Kidney glomerular epithelial cell (primary cell): Measurements from ENCODE around the gene ARHGEF33.

ENCODE experiments used
- DNase-seq: peaks from one replicate; lab custom pipeline; 2025; lab: John Stamatoyannopoulos, UW

The ARHGEF33 gene

GRCh38 chr2:38889575-38889974 lies at the start of gene ARHGEF33:
ARHGEF33 (plus strand) TSS chr2:38889875; CDS start chr2:38919448, 29,573 bp downstream.
- DNase-seq: no peak

- DNase-seq: no peak
Measured at GRCh38 chr2:38850045-38850444, 39.6 kb upstream of the ARHGEF33 start.

GRCh38 chr2:38856165-38856564 lies 33.5 kb upstream of the ARHGEF33 start:
- no peak for DNase-seq

DNA sequence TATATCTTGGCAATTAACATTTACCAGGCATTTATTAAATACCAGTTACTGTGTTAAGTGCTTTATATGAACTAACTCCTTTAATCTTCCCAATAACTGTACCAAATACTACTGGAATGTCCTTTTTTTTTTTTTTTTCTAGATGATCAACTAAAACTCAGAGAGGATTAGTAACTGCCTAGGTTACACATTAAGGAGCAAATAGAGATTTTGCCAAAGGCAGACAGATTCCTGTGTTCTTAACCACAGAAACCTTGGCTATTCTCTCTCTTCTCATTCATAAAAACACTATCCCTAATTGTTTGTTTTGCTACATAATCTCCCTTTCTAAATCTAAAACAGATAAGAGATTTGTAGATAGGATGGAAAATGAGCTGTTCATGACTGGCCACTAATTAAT lies 27.2 kb upstream of the ARHGEF33 start:
- peak; percentile 27 for DNase-seq

- peak; percentile 54 for DNase-seq
Measured at GRCh38 chr2:38863061-38863695, 26.5 kb upstream of the ARHGEF33 start.

DNA sequence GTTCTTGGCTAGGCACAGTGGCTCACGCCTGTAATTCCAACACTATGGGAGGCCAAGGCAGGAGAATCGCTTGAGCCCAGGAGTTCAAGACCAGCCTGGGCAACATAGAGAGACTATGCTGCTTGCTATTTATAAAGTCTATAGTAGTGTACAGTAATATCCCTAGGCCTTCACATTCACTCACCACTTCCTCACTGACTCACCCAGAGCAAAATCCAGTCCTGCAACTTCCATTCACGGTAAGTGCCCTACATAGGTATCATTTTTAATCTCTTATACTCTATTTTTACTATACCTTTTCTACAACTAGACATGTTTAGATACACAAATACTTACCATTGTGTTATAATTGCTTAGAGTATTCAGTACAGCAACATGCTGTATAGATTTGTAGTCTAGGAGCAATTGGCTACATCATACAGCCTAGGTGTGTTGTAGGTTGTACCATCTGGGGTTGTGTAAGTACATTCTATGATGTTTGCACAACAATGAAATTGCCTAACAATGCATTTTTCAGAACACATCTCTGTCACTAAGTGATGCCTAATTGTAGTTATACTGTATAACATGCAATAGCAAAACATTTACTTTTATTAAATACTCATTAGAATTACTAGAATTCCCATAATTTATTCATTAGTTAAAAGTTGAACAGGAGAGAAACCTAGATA lies 22.8 kb upstream of the ARHGEF33 start:
- no peak for DNase-seq

DNA sequence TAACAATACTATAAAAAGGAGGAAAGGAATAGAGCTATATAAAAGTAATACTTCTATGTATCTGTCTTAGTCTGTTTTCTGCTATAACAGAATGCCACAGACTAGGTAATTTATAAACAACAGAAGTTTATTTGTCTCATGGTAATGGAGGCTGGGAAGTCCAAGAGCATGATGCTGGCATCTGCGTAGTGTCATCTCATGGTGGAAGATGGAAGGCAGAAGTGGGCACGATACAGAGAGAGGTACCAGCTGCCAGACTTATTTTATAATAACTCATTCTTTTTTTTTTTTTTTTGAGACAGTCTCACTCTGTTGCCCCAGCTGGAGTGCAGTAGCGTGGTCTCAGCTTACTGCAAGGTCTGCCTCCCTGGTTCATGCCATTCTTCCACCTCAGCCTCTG lies 18.2 kb upstream of the ARHGEF33 start:
- no peak for DNase-seq

- no peak for DNase-seq
Measured at GRCh38 chr2:38873763-38874162, 15.9 kb upstream of the ARHGEF33 start.

GRCh38 chr2:38875227-38875575 lies 14.5 kb upstream of the ARHGEF33 start:
- DNase-seq: no peak

- DNase-seq: peak; percentile 73
Measured at GRCh38 chr2:38875576-38876367, 13.9 kb upstream of the ARHGEF33 start, which contains the start of the genes DHX57 and MORN2. DHX57 (minus strand) TSS chr2:38875934; CDS start chr2:38868405, 7,529 bp downstream. MORN2 (plus strand) TSS chr2:38875976.

DNA sequence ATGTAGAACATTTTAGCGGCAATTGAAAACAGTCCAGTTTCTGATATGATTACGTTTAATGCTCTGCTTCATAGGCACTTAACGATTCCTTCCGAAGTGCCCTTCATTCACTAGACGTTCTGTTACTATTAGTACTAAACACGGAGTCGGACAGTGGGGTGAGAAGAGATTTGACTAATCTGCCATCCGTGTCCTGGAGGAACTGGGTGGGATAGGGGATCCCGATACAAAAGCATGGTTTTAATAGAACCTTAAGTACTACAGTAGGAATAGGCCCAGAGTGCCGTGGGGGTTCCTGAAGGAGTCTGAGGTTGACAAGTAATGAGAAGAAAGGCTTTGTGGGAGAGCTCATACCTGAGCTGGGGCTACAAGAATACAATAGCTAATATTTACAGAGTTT lies 13.3 kb upstream of the ARHGEF33 start:
- DNase-seq: no peak

DNA sequence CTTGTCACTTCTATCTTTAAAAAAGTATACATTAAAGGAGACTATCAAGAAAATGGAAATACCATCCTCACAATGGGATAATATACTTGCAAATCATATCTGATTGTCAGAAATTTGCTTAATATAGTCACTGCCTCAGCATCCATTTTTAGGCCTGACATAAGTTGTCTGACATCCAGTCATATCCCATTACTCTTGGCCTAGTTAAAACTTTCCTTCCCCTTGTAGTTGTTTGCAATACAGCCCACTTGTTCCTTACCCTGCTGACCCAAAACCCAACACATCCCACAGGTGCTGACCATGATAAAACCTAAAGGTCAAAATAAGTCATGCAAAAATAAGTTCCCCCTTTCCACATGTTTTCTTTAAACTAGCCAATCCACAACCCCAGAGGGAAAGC lies 3.6 kb upstream of the ARHGEF33 start:
- DNase-seq: no peak

GRCh38 chr2:38887347-38887746 lies 2.3 kb upstream of the ARHGEF33 start:
- DNase-seq: no peak

GRCh38 chr2:38887902-38888554 lies 1.6 kb upstream of the ARHGEF33 start:
- DNase-seq: no peak

DNA sequence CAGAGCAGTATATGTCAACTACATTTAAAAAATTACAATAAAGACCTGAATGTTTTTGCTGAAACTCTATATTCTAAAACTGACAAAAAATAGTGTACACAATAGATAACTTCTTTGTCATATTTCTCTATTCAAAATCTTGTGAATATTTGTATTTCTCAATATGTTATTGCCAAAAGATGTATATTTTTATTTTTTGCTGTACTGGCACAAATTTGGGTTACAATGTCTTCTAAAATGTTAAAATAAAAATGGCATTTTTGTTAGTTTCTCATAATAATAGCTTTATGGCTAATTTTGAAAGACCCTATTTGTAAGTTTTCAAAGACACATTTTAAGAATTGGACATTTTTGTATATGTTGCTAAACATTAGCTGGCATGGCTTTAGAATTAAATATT lies 630 bp upstream of the ARHGEF33 start:
- no peak for DNase-seq

DNA sequence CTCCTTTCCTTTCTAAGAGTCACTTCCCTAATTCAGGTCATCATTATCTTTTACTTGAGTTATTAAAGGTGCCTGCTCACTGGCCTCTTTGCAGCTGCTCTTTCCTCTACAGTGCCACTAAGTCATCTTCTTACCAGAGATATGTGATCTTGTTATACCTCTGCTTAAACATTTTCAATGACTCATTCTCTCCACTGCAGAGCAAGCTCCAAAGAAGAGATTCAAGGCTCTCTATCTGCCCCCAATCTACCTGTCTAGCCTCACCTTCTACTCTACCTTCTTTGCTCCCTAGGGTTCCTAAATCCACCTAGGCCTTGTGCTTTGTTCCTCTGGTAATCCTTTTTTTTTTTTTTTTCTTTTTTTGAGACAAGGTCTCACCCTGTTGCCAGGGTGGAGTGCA lies 3.1 kb downstream of the ARHGEF33 start:
- DNase-seq: no peak

- no peak for DNase-seq
Measured at GRCh38 chr2:38898256-38898655, 8.6 kb downstream of the ARHGEF33 start.

DNA sequence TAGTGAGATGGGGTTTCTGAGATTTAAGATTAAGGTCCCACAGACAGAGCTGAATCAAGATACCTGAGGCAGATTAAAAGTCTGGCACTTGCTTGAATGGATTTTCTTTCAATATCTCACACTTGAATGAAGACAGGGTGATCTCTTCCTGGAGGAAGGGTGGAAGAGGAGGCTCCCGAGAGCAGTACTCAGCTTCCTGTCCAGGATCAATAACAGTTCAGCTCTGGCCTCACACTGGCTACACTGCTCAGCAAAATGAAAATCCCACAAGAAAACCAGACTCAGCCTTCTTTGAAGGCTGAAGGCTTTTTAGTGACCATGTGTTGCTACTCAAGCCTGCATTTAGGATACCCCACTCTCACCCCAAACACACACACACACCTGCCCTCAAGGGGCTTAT lies 11.1 kb downstream of the ARHGEF33 start:
- DNase-seq: no peak

DNA sequence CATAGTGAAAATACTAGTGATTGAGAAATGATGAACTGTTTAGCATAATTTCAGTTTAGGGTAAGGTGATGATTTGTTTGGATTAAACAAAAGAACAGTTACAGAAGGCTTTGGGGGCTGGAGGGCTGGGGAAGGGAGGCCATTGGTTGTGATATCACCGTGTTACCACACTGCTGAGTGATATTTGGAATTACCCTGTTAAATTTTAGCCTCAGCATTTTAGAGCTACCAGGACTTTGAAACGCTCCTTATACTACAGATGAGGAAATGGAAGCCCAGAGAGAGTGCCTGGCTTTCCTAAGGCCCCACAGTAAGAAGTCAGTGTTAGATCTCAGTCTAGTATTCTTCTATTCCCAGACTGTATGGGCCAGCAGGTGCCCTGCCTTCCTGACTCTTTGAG lies 15.6 kb downstream of the ARHGEF33 start:
- DNase-seq: no peak

- no peak for DNase-seq
Measured at GRCh38 chr2:38907242-38907641, 17.6 kb downstream of the ARHGEF33 start.

- DNase-seq: no peak
Measured at GRCh38 chr2:38907743-38908562, 18.3 kb downstream of the ARHGEF33 start.

GRCh38 chr2:38909872-38910271 lies 20.2 kb downstream of the ARHGEF33 start:
- DNase-seq: no peak
